Hindlimb muscle (tissue), 1 donor: ENCODE data around the gene EYS. TPM values are rescaled to one million over a fixed set of nuclear protein-coding genes. Genes with fewer than 3 reads are reported as not detected.
A peak's percentile ranks its signal among the peaks of the same experiment; 100 is the strongest.
"Not testable (repeated sequence)": the region's sequence is repeated elsewhere in the genome, so short reads cannot be mapped to it uniquely, and the experiment has no call there.

Experiments used
- DNase-seq: peaks from one replicate; pipeline ENCODE4 v3.0.0-alpha.2; 2013
- polyA plus RNA-seq: library from polyadenylated mRNA; unstranded; fragments of 120-200 nt; gene quantifications from one replicate; pipeline ENCODE4 v1.2.1, GENCODE V29; 2013; ENCODE audit not compliant: insufficient read length

Gene EYS
- polyA plus RNA-seq, 1 donor, result 0.59 TPM

- peak; percentile 72 for DNase-seq
These were observed 1694.5 kb downstream of the EYS start for GRCh38 chr6:64012351-64013001.

GRCh38 chr6:64010666-64011065 lies 1696.4 kb downstream of the EYS start:
- no peak for DNase-seq

- DNase-seq, result no peak
These were observed 1697.0 kb downstream of the EYS start for GRCh38 chr6:64010010-64010409.

GRCh38 chr6:64006246-64006645 lies 1700.8 kb downstream of the EYS start:
- no peak for DNase-seq

GRCh38 chr6:64000818-64001491 lies 1706.1 kb downstream of the EYS start:
- no peak for DNase-seq

GRCh38 chr6:63999613-64000012 lies 1707.4 kb downstream of the EYS start:
- DNase-seq, result no peak

- no peak for DNase-seq
These were observed 1708.0 kb downstream of the EYS start for GRCh38 chr6:63998991-63999390.

GRCh38 chr6:63997734-63998133 lies 1709.3 kb downstream of the EYS start:
- DNase-seq, result no peak

GRCh38 chr6:63997221-63997620 lies 1709.8 kb downstream of the EYS start:
- no peak for DNase-seq

GRCh38 chr6:63985223-63985622 lies 1721.8 kb downstream of the EYS start:
- no peak for DNase-seq

GRCh38 chr6:63975699-63976098 lies 1731.3 kb downstream of the EYS start:
- DNase-seq, result no peak

GRCh38 chr6:63968650-63969049 lies 1738.4 kb downstream of the EYS start:
- DNase-seq, result no peak

- DNase-seq, result no peak
These were observed 1742.7 kb downstream of the EYS start for GRCh38 chr6:63964366-63964765.

- DNase-seq, result no peak
These were observed 1743.2 kb downstream of the EYS start for GRCh38 chr6:63963769-63964315.

- not testable (repeated sequence) for DNase-seq
These were observed 1753.5 kb downstream of the EYS start for GRCh38 chr6:63953336-63954021.

- DNase-seq, result no peak
These were observed 1759.1 kb downstream of the EYS start for GRCh38 chr6:63947792-63948529.

- DNase-seq, result no peak
These were observed 1761.0 kb downstream of the EYS start for GRCh38 chr6:63945987-63946386.

GRCh38 chr6:63943826-63944225 lies 1763.2 kb downstream of the EYS start:
- no peak for DNase-seq

GRCh38 chr6:63941747-63942470 lies 1765.1 kb downstream of the EYS start:
- no peak for DNase-seq

GRCh38 chr6:63940056-63940455 lies 1767.0 kb downstream of the EYS start:
- no peak for DNase-seq

- no peak for DNase-seq
These were observed 1770.6 kb downstream of the EYS start for GRCh38 chr6:63936399-63936798.

- no peak for DNase-seq
These were observed 1771.3 kb downstream of the EYS start for GRCh38 chr6:63935732-63936131.
